ENCODE data around the gene OGG1. TPM values are rescaled to one million over a fixed set of nuclear protein-coding genes. Genes with fewer than 3 reads are reported as not detected.
A peak's percentile ranks its signal among the peaks of the same experiment; 100 is the strongest.

OGG1 gene
- total and polyA plus RNA-seq, 11 donors, result 6.2 to 14.8 (median 9.5) TPM

- intact Hi-C loops (cut with DNase I), result loop anchor here in 7 of 10 donors (2.0 to 10.0 kb wide), 8 partner anchors 24 to 224 kb away; partner anchors contain the start of genes BRPF1 (in 4 of the 7), CAMK1 (in 1 of the 7), IL17RC (in 1 of the 7) and RPUSD3 (in 1 of the 7)
- WGBS, 4 donors, result 0 to 2% (median 2%) methylated on average over 18 to 23 of the region's 23 CpGs
- peaks cover 2 to 60% (median 49%) of the 10 kb centered on the region in 9 donors for H3K36me3 ChIP-seq
Measured at GRCh38 chr3:9793161-9793781, 43.5 kb downstream of the OGG1 start.

GRCh38 chr3:9794400-9794799, 44.6 kb downstream of the OGG1 start:
- ATAC-seq, result no peak
- peaks cover 5 to 61% (median 50%) of the 10 kb centered on the region in 9 donors for H3K36me3 ChIP-seq

More at GRCh38 chr3:9793161-9793781, 43.5 kb downstream of the OGG1 start:
- Histone ChIP-seq H3K27ac (peak overlapping the region; percentile 89 to 99 (median 97)), H3K27me3 (no peaks in the 10 kb centered on the region), H3K9me3 (no peaks in the 10 kb centered on the region), H3K4me1 (peaks cover 0 to 58% (median 24%) of the 10 kb centered on the region in 12 donors), H3K4me3 (peak overlapping the region; percentile 66 to 100 (median 92))
- TF ChIP-seq, protein P1, sequence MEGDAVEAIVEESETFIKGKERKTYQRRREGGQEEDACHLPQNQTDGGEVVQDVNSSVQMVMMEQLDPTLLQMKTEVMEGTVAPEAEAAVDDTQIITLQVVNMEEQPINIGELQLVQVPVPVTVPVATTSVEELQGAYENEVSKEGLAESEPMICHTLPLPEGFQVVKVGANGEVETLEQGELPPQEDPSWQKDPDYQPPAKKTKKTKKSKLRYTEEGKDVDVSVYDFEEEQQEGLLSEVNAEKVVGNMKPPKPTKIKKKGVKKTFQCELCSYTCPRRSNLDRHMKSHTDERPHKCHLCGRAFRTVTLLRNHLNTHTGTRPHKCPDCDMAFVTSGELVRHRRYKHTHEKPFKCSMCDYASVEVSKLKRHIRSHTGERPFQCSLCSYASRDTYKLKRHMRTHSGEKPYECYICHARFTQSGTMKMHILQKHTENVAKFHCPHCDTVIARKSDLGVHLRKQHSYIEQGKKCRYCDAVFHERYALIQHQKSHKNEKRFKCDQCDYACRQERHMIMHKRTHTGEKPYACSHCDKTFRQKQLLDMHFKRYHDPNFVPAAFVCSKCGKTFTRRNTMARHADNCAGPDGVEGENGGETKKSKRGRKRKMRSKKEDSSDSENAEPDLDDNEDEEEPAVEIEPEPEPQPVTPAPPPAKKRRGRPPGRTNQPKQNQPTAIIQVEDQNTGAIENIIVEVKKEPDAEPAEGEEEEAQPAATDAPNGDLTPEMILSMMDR (IDR thresholded peaks at IDR 0.05), result peak in 1 of 12 donors; percentile 5
- TF ChIP-seq POLR2A (IDR thresholded peaks at IDR 0.05), result no peak
- DNase-seq (peak in 1 of 5 donors; percentile 44), ATAC-seq (peak in 3 of 4 donors; percentile 1 to 12 (median 7))

GRCh38 chr3:9795207-9795606, 45.5 kb downstream of the OGG1 start:
- ATAC-seq (no peak), DNase-seq (no peak)
- WGBS, 4 donors, result 83 to 90% (median 88%) methylated on average over 5 of the region's 5 CpGs
- TF ChIP-seq, protein P1 (IDR thresholded peaks at IDR 0.05), result no peak
- no peak for TF ChIP-seq POLR2A (IDR thresholded peaks at IDR 0.05)
- H3K36me3 ChIP-seq, result peaks cover 5 to 62% (median 51%) of the 10 kb centered on the region in 9 donors
- no peaks in the 10 kb centered on the region for H3K27me3 ChIP-seq
- H3K9me3 ChIP-seq, result no peaks in the 10 kb centered on the region
- H3K4me1 ChIP-seq, result peaks cover 0 to 58% (median 24%) of the 10 kb centered on the region in 12 donors
- intact Hi-C loops (cut with DNase I), result loop anchor here in 2 of 10 donors (10.0 kb wide), 2 partner anchors 50 to 120 kb away; partner anchors contain the start of genes IL17RC (in 1 of the 2) and RPUSD3 (in 1 of the 2)
- H3K27ac ChIP-seq, result peak overlapping the region in 1 of 12 donors; percentile 94
- no peak overlapping the region for H3K4me3 ChIP-seq

More at GRCh38 chr3:9794400-9794799, 44.6 kb downstream of the OGG1 start:
- Histone ChIP-seq H3K27ac (peak overlapping the region in 1 of 12 donors; percentile 94), H3K9me3 (no peaks in the 10 kb centered on the region), H3K4me3 (peak overlapping the region in 6 of 12 donors; percentile 74 to 99 (median 92)), H3K27me3 (no peaks in the 10 kb centered on the region), H3K4me1 (peaks cover 0 to 58% (median 24%) of the 10 kb centered on the region in 12 donors)
- TF ChIP-seq, protein P1 (IDR thresholded peaks at IDR 0.05), result no peak
- TF ChIP-seq POLR2A (IDR thresholded peaks at IDR 0.05), result no peak
- DNase-seq, result no peak
- intact Hi-C loops (cut with DNase I), result loop anchor here in 6 of 10 donors (5.0 to 10.0 kb wide), 5 partner anchors 42 to 223 kb away; partner anchors contain the start of genes BRPF1 (in 3 of the 6), IL17RC (in 1 of the 6) and RPUSD3 (in 1 of the 6)
- 95 to 97% (median 97%) methylated on average over 11 of the region's 11 CpGs for WGBS, 4 donors
